GM12875 (cell line): ENCODE results near the gene NOTCH1.

Experiments
- H3K4me3 ChIP-seq: one replicate; pipeline ENCODE4 v1.5.1; 2011; ENCODE audit warnings: low read depth, low read length, control low read depth
- CTCF ChIP-seq: IDR thresholded peaks from 2 replicates; pipeline ENCODE4 v1.5.1; 2011; ENCODE audit warnings: low read depth, mild to moderate bottlenecking, control low read depth, inconsistent platforms, low read length, moderate library complexity, borderline replicate concordance; ENCODE audit not compliant: insufficient read depth

Gene NOTCH1

GRCh38 chr9:136473354-136473721 lies 72.5 kb downstream of the NOTCH1 start:
- no peak overlapping the region for H3K4me3 ChIP-seq
- TF ChIP-seq CTCF, result no peak

- TF ChIP-seq CTCF, result no peak
- no peak overlapping the region for H3K4me3 ChIP-seq
These were observed 73.1 kb downstream of the NOTCH1 start for GRCh38 chr9:136472640-136473353.

GRCh38 chr9:136471802-136472487 lies 73.9 kb downstream of the NOTCH1 start:
- TF ChIP-seq CTCF, result no peak
- H3K4me3 ChIP-seq, result no peak overlapping the region

- no peak for TF ChIP-seq CTCF
- no peak overlapping the region for H3K4me3 ChIP-seq
These were observed 74.9 kb downstream of the NOTCH1 start for GRCh38 chr9:136470792-136471469.

GRCh38 chr9:136470356-136470755 lies 75.5 kb downstream of the NOTCH1 start:
- H3K4me3 ChIP-seq, result no peak overlapping the region
- TF ChIP-seq CTCF, result no peak

- no peak overlapping the region for H3K4me3 ChIP-seq
- TF ChIP-seq CTCF, result no peak
These were observed 78.1 kb downstream of the NOTCH1 start for GRCh38 chr9:136467766-136468165.
